Neural cell (in vitro differentiated cells): Measurements from ENCODE around the gene SEC14L3. TPM values are rescaled to one million over a fixed set of nuclear protein-coding genes. Genes with fewer than 3 reads are reported as not detected.

ENCODE experiments used
- H2AFZ ChIP-seq: fragments of 200-600, 300-800 bp; sonication (generic), shearing (Covaris generic); 2 replicates; pipeline ENCODE4 v1.6.0; 2014; ENCODE audit warnings: low read depth, mild to moderate bottlenecking, antibody characterized with exemption, low read length, moderate library complexity
- H3F3A ChIP-seq: fragments of 200-600 bp; shearing (Covaris generic); 2 replicates; pipeline ENCODE4 v1.6.1; 2016; ENCODE audit warnings: mild to moderate bottlenecking, moderate library complexity, mixed read lengths, antibody characterized with exemption, low read length; ENCODE audit not compliant: insufficient read depth, poor library complexity, severe bottlenecking
- H3K27ac ChIP-seq: fragments of 200-600, 300-800 bp; sonication (generic), shearing (Covaris generic); 2 replicates; pipeline ENCODE4 v1.5.1; 2014; ENCODE audit warnings: mild to moderate bottlenecking, low read length, moderate library complexity
- H3K27me3 ChIP-seq: fragments of 300-800, 200-600 bp; sonication (generic), shearing (Covaris generic); 2 replicates; pipeline ENCODE4 v1.6.0; 2014; ENCODE audit warnings: mild to moderate bottlenecking, low read depth, low read length, moderate library complexity; ENCODE audit not compliant: insufficient read depth
- H3K36me3 ChIP-seq: fragments of 300-800, 200-600 bp; sonication (generic), shearing (Covaris generic); 2 replicates; pipeline ENCODE4 v1.5.1; 2014; ENCODE audit warnings: mild to moderate bottlenecking, antibody characterized with exemption, low read length, moderate library complexity; ENCODE audit not compliant: insufficient read depth
- H3K4me2 ChIP-seq: fragments of 300-800, 200-600 bp; sonication (generic), shearing (Covaris generic); 2 replicates; pipeline ENCODE4 v1.6.0; 2014; ENCODE audit warnings: mild to moderate bottlenecking, low read length
- H3K4me3 ChIP-seq: fragments of 300-800, 200-600 bp; sonication (generic), shearing (Covaris generic); 2 replicates; pipeline ENCODE4 v1.5.1; 2014; ENCODE audit warnings: mild to moderate bottlenecking, low read length, moderate library complexity
- H3K79me2 ChIP-seq: fragments of 200-600 bp; shearing (Covaris generic); replicated peaks from 2 replicates; pipeline ENCODE4 v1.6.0; 2014; ENCODE audit warnings: mild to moderate bottlenecking, low read length, moderate library complexity; ENCODE audit not compliant: insufficient read depth
- H3K9ac ChIP-seq: fragments of 300-800, 200-600 bp; sonication (generic), shearing (Covaris generic); 2 replicates; pipeline ENCODE4 v1.6.1; 2016; ENCODE audit warnings: mild to moderate bottlenecking, low read length, mixed read lengths
- H3K9me2 ChIP-seq: fragments of 200-600 bp; shearing (Covaris generic); 2 replicates; pipeline ENCODE4 v1.6.1; 2016; ENCODE audit warnings: mild to moderate bottlenecking, low read length, mixed read lengths; ENCODE audit not compliant: insufficient read depth
- H3K9me3 ChIP-seq: fragments of 200-600, 300-800 bp; sonication (generic), shearing (Covaris generic); 2 replicates; pipeline ENCODE4 v1.6.1; 2016; ENCODE audit warnings: mild to moderate bottlenecking, mixed run types, low read length, moderate library complexity, mixed read lengths
- H4K20me1 ChIP-seq: fragments of 200-600 bp; shearing (Covaris generic); 2 replicates; pipeline ENCODE4 v1.6.1; 2016; ENCODE audit warnings: mild to moderate bottlenecking, mixed run types; ENCODE audit not compliant: insufficient read depth
- EP300 ChIP-seq: fragments of 450-650 bp; conservative IDR thresholded peaks from 2 replicates; pipeline ENCODE4 v1.6.1; 2014; ENCODE audit warnings: antibody characterized with exemption, mild to moderate bottlenecking, moderate library complexity; ENCODE audit not compliant: poor library complexity, severe bottlenecking
- EZH2 ChIP-seq: fragments of 200-600, 300-800 bp; shearing (Covaris generic), sonication (generic); IDR thresholded peaks from 2 replicates; pipeline ENCODE4 v1.6.1; 2014; ENCODE audit warnings: antibody characterized with exemption, low read length, borderline replicate concordance, mild to moderate bottlenecking; ENCODE audit not compliant: insufficient read depth, poor library complexity, severe bottlenecking
- MXI1 ChIP-seq: fragments of 450-650 bp; conservative IDR thresholded peaks from 2 replicates; pipeline ENCODE4 v1.6.1; 2014; ENCODE audit warnings: antibody characterized with exemption, mild to moderate bottlenecking; ENCODE audit not compliant: poor library complexity, severe bottlenecking
- POLR2AphosphoS5 ChIP-seq: IDR thresholded peaks from 2 replicates; pipeline ENCODE4 v1.6.1; 2012
- RAD21 ChIP-seq: fragments of 450-650 bp; conservative IDR thresholded peaks from 2 replicates; pipeline ENCODE4 v1.6.1; 2014; ENCODE audit warnings: antibody characterized with exemption, mild to moderate bottlenecking, moderate library complexity
- SMC3 ChIP-seq: fragments of 450-650 bp; conservative IDR thresholded peaks from 2 replicates; pipeline ENCODE4 v1.6.1; 2014; ENCODE audit warnings: antibody characterized with exemption, mild to moderate bottlenecking, moderate library complexity; ENCODE audit not compliant: poor library complexity
- TAF1 ChIP-seq: IDR thresholded peaks from 2 replicates; pipeline ENCODE4 v1.6.1; 2012; ENCODE audit warnings: low read depth
- polyA plus RNA-seq: library from polyadenylated mRNA; depleted of rRNA; stranded (reverse); fragments of >200 nt; gene quantifications from 2 replicates; pipeline ENCODE4 v1.2.3, GENCODE V29; 2014
- TF ChIP-seq, protein P1 (sequence below): IDR thresholded peaks from 2 replicates; pipeline ENCODE4 v1.6.1; 2012; ENCODE audit warnings: borderline replicate concordance
- TF ChIP-seq, protein P2 (sequence below): fragments of 450-650 bp; IDR thresholded peaks from 2 replicates; pipeline ENCODE4 v1.5.1; 2014; ENCODE audit warnings: antibody characterized with exemption, mild to moderate bottlenecking, moderate library complexity; ENCODE audit not compliant: poor library complexity, severe bottlenecking

The SEC14L3 gene
- polyA plus RNA-seq, 1 donor from 2014 or later, result not detected

DNA sequence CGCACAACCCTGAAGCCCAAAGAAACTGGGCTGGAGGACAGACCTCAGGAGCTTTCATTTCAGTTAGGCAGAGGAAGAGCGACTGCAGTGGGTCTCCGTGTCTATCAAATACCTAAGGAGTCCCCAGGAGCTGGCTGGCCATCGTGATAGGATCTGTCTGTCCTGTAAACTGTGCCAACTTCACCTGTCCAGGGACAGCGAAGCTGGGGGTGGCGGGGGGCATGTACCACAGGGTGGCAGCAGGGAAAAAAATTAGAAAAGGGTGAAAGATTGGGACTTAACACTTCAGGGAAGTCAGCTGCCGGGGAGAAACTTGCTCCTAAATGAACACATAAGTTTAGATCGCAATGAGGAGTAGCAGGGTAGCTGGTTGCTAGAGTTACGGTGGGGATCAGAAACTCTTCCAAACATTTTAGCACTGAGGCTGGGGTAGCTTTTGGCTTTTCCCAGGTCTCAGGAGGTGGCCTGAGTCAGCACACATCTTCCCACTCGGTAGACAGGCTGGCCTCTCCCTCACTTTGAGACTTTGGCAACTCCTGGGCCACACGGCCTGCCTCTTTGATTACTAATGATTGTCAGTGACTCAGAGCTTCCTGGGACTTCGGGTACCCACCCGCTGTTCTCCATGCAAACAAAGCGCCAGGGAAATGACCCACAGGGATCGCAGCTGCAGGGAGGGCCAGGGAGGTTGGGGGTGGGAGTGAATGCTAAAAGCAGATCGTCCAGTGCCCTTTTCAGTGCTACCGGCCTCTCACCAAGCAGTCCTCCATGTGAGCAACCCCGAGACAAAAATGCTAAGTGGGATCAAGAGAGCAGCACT lies 49.1 kb downstream of the SEC14L3 start:
- peak overlapping the region; percentile 89 for H3K9ac ChIP-seq
- H3K27ac ChIP-seq, result peak overlapping the region; percentile 93
- no peaks in the 10 kb centered on the region for H4K20me1 ChIP-seq
- no peaks in the 10 kb centered on the region for H3K27me3 ChIP-seq
- TF ChIP-seq, protein P1, sequence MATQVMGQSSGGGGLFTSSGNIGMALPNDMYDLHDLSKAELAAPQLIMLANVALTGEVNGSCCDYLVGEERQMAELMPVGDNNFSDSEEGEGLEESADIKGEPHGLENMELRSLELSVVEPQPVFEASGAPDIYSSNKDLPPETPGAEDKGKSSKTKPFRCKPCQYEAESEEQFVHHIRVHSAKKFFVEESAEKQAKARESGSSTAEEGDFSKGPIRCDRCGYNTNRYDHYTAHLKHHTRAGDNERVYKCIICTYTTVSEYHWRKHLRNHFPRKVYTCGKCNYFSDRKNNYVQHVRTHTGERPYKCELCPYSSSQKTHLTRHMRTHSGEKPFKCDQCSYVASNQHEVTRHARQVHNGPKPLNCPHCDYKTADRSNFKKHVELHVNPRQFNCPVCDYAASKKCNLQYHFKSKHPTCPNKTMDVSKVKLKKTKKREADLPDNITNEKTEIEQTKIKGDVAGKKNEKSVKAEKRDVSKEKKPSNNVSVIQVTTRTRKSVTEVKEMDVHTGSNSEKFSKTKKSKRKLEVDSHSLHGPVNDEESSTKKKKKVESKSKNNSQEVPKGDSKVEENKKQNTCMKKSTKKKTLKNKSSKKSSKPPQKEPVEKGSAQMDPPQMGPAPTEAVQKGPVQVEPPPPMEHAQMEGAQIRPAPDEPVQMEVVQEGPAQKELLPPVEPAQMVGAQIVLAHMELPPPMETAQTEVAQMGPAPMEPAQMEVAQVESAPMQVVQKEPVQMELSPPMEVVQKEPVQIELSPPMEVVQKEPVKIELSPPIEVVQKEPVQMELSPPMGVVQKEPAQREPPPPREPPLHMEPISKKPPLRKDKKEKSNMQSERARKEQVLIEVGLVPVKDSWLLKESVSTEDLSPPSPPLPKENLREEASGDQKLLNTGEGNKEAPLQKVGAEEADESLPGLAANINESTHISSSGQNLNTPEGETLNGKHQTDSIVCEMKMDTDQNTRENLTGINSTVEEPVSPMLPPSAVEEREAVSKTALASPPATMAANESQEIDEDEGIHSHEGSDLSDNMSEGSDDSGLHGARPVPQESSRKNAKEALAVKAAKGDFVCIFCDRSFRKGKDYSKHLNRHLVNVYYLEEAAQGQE, result no peak
- TF ChIP-seq EZH2, result no peak
- no peak for TF ChIP-seq RAD21
- TF ChIP-seq POLR2AphosphoS5, result no peak
- TF ChIP-seq MXI1, result no peak
- TF ChIP-seq SMC3, result no peak
- TF ChIP-seq TAF1, result no peak
- TF ChIP-seq, protein P2, sequence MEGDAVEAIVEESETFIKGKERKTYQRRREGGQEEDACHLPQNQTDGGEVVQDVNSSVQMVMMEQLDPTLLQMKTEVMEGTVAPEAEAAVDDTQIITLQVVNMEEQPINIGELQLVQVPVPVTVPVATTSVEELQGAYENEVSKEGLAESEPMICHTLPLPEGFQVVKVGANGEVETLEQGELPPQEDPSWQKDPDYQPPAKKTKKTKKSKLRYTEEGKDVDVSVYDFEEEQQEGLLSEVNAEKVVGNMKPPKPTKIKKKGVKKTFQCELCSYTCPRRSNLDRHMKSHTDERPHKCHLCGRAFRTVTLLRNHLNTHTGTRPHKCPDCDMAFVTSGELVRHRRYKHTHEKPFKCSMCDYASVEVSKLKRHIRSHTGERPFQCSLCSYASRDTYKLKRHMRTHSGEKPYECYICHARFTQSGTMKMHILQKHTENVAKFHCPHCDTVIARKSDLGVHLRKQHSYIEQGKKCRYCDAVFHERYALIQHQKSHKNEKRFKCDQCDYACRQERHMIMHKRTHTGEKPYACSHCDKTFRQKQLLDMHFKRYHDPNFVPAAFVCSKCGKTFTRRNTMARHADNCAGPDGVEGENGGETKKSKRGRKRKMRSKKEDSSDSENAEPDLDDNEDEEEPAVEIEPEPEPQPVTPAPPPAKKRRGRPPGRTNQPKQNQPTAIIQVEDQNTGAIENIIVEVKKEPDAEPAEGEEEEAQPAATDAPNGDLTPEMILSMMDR, result no peak
- no peak for TF ChIP-seq EP300
- peak overlapping the region; percentile 18 for H2AFZ ChIP-seq
- H3F3A ChIP-seq, result no peaks in the 10 kb centered on the region
- no peaks in the 10 kb centered on the region for H3K9me2 ChIP-seq
- H3K9me3 ChIP-seq, result no peaks in the 10 kb centered on the region
- H3K4me3 ChIP-seq, result peak overlapping the region; percentile 83
- no peaks in the 10 kb centered on the region for H3K36me3 ChIP-seq
- H3K4me2 ChIP-seq, result peak overlapping the region; percentile 85
- no peaks in the 10 kb centered on the region for H3K79me2 ChIP-seq

DNA sequence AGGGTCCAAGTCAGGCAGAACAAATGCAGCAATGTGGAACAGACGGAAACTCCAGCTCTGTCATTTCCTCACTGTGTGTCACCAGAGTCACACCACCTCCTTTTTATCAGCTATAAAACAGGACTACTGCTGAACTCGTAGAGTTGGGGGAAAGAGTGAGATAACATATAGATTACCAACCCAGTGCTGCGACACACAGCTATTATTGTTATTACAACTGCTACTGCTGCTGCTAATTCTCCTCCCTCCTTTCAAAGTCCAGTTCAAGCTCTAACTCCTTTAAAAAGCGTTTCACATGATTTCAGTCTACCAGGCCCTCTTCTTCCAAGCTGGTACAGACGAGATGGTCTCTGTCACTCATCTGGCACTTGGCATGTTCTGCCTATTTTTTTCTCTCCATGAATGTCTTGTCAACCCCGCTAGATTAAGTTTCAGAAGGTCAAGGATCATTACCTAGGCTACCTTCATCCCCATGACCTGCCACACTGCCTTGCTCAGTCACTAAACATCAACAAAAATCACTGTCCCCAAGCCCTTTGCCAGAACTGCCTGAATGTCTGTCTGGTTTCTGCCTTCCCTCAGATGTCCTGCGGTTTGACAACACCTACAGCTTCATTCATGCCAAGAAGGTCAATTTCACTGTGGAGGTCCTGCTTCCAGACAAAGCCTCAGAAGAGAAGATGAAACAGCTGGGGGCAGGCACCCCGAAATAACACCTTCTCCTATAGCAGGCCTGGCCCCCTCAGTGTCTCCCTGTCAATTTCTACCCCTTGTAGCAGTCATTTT lies 49.9 kb downstream of the SEC14L3 start:
- Histone ChIP-seq H3K4me2 (no peak overlapping the region), H2AFZ (no peak overlapping the region), H3F3A (no peaks in the 10 kb centered on the region), H3K9ac (no peak overlapping the region), H3K79me2 (no peaks in the 10 kb centered on the region), H3K9me3 (no peaks in the 10 kb centered on the region), H3K4me3 (peak overlapping the region; percentile 83), H3K27ac (no peak overlapping the region), H3K27me3 (no peaks in the 10 kb centered on the region), H3K9me2 (no peaks in the 10 kb centered on the region), H3K36me3 (no peaks in the 10 kb centered on the region), H4K20me1 (no peaks in the 10 kb centered on the region)
- TF ChIP-seq, protein P1, result no peak
